ENCODE data around the gene COASY. TPM values are rescaled to one million over a fixed set of nuclear protein-coding genes. Genes with fewer than 3 reads are reported as not detected.

COASY gene
- total RNA-seq, result 36.5 and 57.4 TPM in 2 replicates

DNA sequence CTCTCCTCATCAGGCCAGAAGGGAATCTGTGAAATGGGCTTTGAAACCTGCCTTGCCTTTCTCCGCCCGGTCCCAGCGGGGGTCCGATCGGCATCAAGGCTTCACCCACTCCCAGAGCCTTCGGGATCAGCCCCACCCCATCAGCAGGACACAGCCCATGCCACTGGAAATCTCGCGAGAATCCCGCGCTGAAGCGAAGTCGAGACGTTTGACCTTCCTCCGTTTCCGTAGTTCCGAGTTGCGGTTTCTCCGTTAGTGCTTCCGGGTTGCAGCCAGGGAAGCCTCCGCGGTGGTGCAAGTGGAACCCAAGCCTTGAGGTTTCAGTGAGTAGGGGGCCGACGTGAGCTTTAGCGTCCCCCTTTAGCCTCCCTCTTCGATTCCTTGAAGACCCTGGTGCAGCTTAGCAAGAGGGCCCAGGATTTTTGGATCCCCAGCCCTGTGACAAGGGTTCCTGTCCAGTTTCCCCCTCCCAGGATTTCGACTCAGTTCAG, at the start of gene COASY:
COASY (plus strand) TSS at position 252 of the 491 bp plus-strand sequence. CDS start 475 bp downstream, outside the sequence.

DNA sequence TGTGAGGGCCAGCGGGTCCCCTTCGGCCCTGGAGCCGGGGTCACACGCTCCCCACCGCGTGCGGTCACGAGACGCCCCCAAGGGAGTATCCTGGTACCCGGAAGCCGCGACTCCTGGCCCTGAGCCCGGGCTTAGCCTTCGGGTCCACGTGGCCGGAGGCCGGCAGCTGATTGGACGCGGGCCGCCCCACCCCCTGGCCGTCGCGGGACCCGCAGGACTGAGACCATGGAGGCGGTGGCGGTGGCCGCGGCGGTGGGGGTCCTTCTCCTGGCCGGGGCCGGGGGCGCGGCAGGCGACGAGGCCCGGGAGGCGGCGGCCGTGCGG, 25.9 kb upstream of the COASY start, which contains the start of gene NAGLU:
NAGLU (plus strand) TSS at position 194 of the 324 bp plus-strand sequence; CDS start at position 226, 32 bp downstream.

DNA sequence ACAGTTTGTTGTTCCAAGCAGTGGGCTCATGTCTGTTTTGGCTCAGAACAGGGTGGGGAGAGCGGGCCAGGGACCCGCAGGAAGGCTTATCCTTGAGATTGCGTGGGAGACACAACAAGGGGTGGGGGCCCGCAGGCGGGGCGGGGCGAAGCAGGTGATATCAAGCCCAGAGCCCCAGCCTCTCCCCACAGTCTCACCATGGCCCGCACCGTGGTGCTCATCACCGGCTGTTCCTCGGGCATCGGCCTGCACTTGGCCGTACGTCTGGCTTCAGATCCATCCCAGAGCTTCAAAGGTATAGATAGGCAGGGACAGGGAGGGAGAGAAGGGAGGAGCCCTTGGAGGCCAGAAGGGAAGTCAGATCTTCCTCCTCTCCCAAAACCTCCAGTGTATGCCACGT, 9.2 kb upstream of the COASY start, which contains the start of gene HSD17B1:
HSD17B1 (plus strand) TSS at position 188 of the 400 bp plus-strand sequence; CDS start at position 199, 11 bp downstream.

DNA sequence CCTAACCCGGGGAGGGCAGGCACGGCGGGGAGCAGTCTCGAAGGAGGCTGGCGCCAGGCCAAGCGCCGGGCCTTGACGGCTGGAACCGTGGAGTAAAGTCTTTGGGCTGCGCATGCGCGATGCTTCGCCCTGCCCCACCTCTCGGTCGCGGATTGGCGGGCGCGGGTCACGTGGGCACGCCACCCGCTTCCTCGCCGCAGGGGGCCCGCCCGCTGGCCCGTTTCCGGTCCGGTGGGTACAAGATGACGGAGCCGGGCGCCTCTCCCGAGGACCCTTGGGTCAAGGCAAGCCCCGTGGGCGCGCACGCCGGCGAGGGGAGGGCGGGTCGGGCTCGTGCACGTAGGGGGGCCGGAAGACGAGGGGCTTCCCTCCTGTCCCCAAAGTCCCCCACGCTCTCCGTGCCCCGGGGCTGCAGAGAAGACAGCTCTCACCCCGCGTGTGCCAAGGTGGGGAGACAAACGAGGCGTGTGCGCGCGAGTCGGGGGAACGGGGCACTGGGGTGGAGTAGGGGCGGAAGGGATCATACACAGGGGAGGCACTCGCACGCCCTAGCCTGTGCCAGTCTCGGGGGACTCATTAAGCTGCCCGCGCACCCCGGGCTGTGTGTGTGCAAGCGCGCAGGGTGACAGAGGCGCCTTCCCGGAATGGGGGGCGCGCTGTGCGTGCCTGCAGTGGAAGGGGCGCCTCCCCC, 5.1 kb downstream of the COASY start, which contains the start of gene MLX:
MLX (plus strand) TSS at position 218 of the 691 bp plus-strand sequence; CDS start at position 243, 25 bp downstream.

DNA sequence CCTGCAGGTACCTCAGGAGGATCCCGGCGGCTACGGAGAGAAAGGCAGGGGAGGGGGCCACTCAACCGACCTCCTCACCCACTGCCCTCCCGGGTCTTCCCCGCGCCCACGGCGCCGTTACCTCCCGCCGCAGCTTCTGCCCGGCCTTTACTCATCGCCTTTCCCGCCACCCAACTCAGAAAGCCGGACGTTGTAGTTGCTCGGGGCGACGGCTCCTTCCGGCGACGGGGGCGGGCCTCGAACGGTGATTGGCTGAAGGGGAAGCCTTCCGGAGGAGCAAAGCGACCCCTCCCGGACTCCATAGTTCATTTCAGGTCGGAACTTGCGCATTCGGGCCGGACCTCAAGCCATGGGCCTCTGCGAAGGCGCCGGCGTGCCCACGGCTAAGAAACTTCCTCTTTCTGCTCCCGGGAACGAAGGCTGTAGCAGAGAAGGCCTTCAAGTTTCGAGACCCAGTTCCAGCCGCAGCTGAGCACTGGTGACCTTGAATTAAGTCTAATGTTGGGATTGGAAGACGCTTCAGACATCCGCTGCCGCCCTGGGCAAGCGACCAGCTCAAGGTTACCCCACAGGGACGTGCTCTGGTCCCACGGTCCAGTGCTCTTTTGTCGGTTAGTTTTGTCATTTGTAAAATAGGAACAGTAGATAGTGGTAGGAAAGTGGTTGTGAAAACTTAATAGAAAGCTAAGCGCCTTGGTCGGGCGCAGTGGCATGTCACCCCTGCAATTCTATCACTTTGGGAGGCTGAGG, 15.8 kb downstream of the COASY start, which contains the start of gene PSMC3IP:
PSMC3IP (minus strand) TSS at position 198 of the 750 bp plus-strand sequence; CDS start at position 155, 43 bp downstream.

DNA sequence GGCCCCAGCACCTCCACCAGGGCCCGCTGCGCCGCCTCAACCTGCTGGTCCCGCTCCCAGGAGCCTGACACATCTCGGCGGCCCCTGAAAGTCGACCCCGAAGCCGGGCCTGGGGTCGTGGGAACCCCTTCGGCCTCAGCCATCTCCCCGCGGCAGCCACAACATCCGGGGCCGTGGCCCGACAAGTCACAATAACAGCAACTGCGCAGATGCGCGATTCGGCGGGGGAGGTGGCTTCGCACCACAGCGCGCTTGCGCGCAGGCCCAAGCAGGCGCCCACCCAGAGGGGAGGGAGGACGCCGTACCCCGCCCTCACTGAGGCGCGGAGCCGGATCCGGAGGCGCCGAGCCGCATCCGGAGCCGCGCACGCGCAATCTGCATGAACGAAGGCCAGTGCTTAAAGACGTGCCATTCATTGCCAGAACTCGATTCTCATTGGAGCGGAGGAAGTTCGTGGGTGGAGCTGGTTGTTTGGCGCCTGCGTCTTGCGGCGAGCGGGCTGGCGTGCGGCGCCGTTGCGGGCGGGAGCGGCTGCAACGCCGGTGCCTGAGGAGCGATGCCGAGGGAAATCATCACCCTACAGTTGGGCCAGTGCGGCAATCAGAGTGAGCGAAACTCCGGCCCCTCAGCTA, 47.4 kb downstream of the COASY start, which contains the start of the genes RETREG3 and TUBG1:
RETREG3 (minus strand) TSS at position 193 of the 632 bp plus-strand sequence; CDS start at position 143, 50 bp downstream.
TUBG1 (plus strand) TSS at position 502 of the 632 bp plus-strand sequence; CDS start at position 557, 55 bp downstream.

Other genes with a start within 250 kb of the COASY start
- 62.3 and 75.7 TPM in 2 replicates for gene STAT3, start 173.7 kb upstream of the COASY start, total RNA-seq
- gene CAVIN1, start 138.9 kb upstream of the COASY start, total RNA-seq, result 810 and 847 TPM in 2 replicates
- gene ATP6V0A1, start 103.3 kb upstream of the COASY start, total RNA-seq, result 21.3 and 25.7 TPM in 2 replicates
- 49.1 and 52.2 TPM in 2 replicates for gene NAGLU, start 25.9 kb upstream of the COASY start, total RNA-seq
- 1.4 and 4.6 TPM in 2 replicates for gene HSD17B1, start 9.2 kb upstream of the COASY start, total RNA-seq
- gene MLX, start 5.0 kb downstream of the COASY start, total RNA-seq, result 38.6 and 61.4 TPM in 2 replicates
- 8.0 and 9.2 TPM in 2 replicates for gene PSMC3IP, start 15.6 kb downstream of the COASY start, total RNA-seq
- 46.4 and 89.4 TPM in 2 replicates for gene RETREG3, start 47.2 kb downstream of the COASY start, total RNA-seq
- gene TUBG1, start 47.5 kb downstream of the COASY start, total RNA-seq, result 87.6 and 110 TPM in 2 replicates
- 10.4 and 13.8 TPM in 2 replicates for gene TUBG2, start 97.1 kb downstream of the COASY start, total RNA-seq
- 20.5 and 27.8 TPM in 2 replicates for gene PLEKHH3, start 114.8 kb downstream of the COASY start, total RNA-seq
- gene CCR10, start 119.7 kb downstream of the COASY start, total RNA-seq, result 22.2 and 27.1 TPM in 2 replicates
- 32.8 and 36.9 TPM in 2 replicates for gene CNTNAP1, start 120.4 kb downstream of the COASY start, total RNA-seq
- gene EZH1, start 182.9 kb downstream of the COASY start, total RNA-seq, result 9.6 and 12.7 TPM in 2 replicates
- gene RAMP2, start 199.1 kb downstream of the COASY start, total RNA-seq, result 1.9 and 5.5 TPM in 2 replicates
- 128 and 142 TPM in 2 replicates for gene VPS25, start 211.3 kb downstream of the COASY start, total RNA-seq
- 12.7 and 13.6 TPM in 2 replicates for gene WNK4, start 218.5 kb downstream of the COASY start, total RNA-seq
- gene COA3, start 236.6 kb downstream of the COASY start, total RNA-seq, result 60.8 and 72.4 TPM in 2 replicates
- 0.58 TPM in 1 of 2 replicates, not detected in the other for gene CNTD1, start 236.7 kb downstream of the COASY start, total RNA-seq